H9 (cell line): ENCODE measurements around the gene ENOX1. TPM values are rescaled to one million over a fixed set of nuclear protein-coding genes. Genes with fewer than 3 reads are reported as not detected.

Source experiments
- DNase-seq: peaks from one replicate; pipeline ENCODE4 v3.0.0-alpha.2; 2017
- H2AFZ ChIP-seq: one replicate; pipeline ENCODE4 v1.6.1; 2013; ENCODE audit warnings: mild to moderate bottlenecking, low read length, control low read depth, moderate library complexity
- H2AK5ac ChIP-seq: 2 replicates; pipeline ENCODE4 v1.6.1; 2013; ENCODE audit warnings: low read length, control low read depth, mixed read lengths; ENCODE audit not compliant: insufficient read length
- H2BK120ac ChIP-seq: one replicate; pipeline ENCODE4 v1.6.1; 2013; ENCODE audit warnings: low read depth, mild to moderate bottlenecking, low read length, control low read depth, inconsistent platforms; ENCODE audit not compliant: poor library complexity, severe bottlenecking
- H2BK12ac ChIP-seq: 2 replicates; pipeline ENCODE4 v1.6.1; 2013; ENCODE audit warnings: low read length, control low read depth, mixed read lengths, low read depth; ENCODE audit not compliant: insufficient read length
- H2BK15ac ChIP-seq: 2 replicates; pipeline ENCODE4 v1.6.1; 2013; ENCODE audit warnings: low read depth, low read length, control low read depth
- H2BK20ac ChIP-seq: one replicate; pipeline ENCODE4 v1.6.1; 2013; ENCODE audit warnings: low read depth, mild to moderate bottlenecking, low read length, control low read depth, inconsistent platforms; ENCODE audit not compliant: poor library complexity, severe bottlenecking
- H2BK5ac ChIP-seq: 2 replicates; pipeline ENCODE4 v1.6.1; 2013; ENCODE audit warnings: low read length, control low read depth, mixed read lengths; ENCODE audit not compliant: insufficient read length
- H3K14ac ChIP-seq: 2 replicates; pipeline ENCODE4 v1.6.1; 2013; ENCODE audit warnings: low read length, control low read depth; ENCODE audit not compliant: insufficient read depth
- H3K18ac ChIP-seq: 2 replicates; pipeline ENCODE4 v1.6.1; 2013; ENCODE audit warnings: low read depth, mild to moderate bottlenecking, mixed read lengths, low read length, control low read depth; ENCODE audit not compliant: insufficient read length
- H3K23ac ChIP-seq: 2 replicates; pipeline ENCODE4 v1.6.1; 2013; ENCODE audit warnings: low read length, control low read depth, mixed read lengths, low read depth; ENCODE audit not compliant: insufficient read length
- H3K23me2 ChIP-seq: 2 replicates; pipeline ENCODE4 v1.6.1; 2013; ENCODE audit warnings: low read depth, mild to moderate bottlenecking, mixed read lengths, low read length, control low read depth; ENCODE audit not compliant: insufficient read length, poor library complexity, severe bottlenecking
- H3K27ac ChIP-seq: 2 replicates; pipeline ENCODE4 v1.5.1; 2013; ENCODE audit warnings: low read length, control low read depth, mixed read lengths, low read depth; ENCODE audit not compliant: insufficient read length
- H3K27me3 ChIP-seq: 2 replicates; pipeline ENCODE4 v1.6.1; 2013; ENCODE audit warnings: low read length, control low read depth, inconsistent platforms; ENCODE audit not compliant: insufficient read depth
- H3K4ac ChIP-seq: 2 replicates; pipeline ENCODE4 v1.6.1; 2013; ENCODE audit warnings: low read depth, mild to moderate bottlenecking, control low read depth, inconsistent platforms, low read length, moderate library complexity
- H3K4me1 ChIP-seq: 2 replicates; pipeline ENCODE4 v1.6.1; 2013; ENCODE audit warnings: low read length, control low read depth, inconsistent platforms; ENCODE audit not compliant: insufficient read depth
- H3K4me2 ChIP-seq: 2 replicates; pipeline ENCODE4 v1.6.1; 2013; ENCODE audit warnings: low read length, control low read depth, mixed read lengths; ENCODE audit not compliant: insufficient read length, insufficient read depth
- H3K56ac ChIP-seq: 2 replicates; pipeline ENCODE4 v1.6.1; 2013; ENCODE audit warnings: low read depth, mild to moderate bottlenecking, mixed read lengths, low read length, control low read depth; ENCODE audit not compliant: insufficient read length
- H3K79me1 ChIP-seq: 2 replicates; pipeline ENCODE4 v1.6.1; 2013; ENCODE audit warnings: low read depth, mild to moderate bottlenecking, moderate library complexity, low read length, control low read depth, inconsistent platforms; ENCODE audit not compliant: insufficient read depth, poor library complexity, severe bottlenecking
- H3K79me2 ChIP-seq: 2 replicates; pipeline ENCODE4 v1.6.1; 2013; ENCODE audit warnings: low read length, control low read depth, inconsistent platforms; ENCODE audit not compliant: insufficient read depth
- H3K9ac ChIP-seq: 2 replicates; pipeline ENCODE4 v1.6.1; 2013; ENCODE audit warnings: low read length, control low read depth, mixed read lengths; ENCODE audit not compliant: insufficient read length; ENCODE audit errors: extremely low read depth
- H3K9me3 ChIP-seq: one replicate; pipeline ENCODE4 v1.6.1; 2013; ENCODE audit warnings: low read depth, low read length, inconsistent platforms; ENCODE audit not compliant: control insufficient read depth
- H3T11ph ChIP-seq: one replicate; pipeline ENCODE4 v1.6.1; 2013; ENCODE audit warnings: mild to moderate bottlenecking, low read length, control low read depth, inconsistent platforms
- H4K20me1 ChIP-seq: one replicate; pipeline ENCODE4 v1.6.1; 2013; ENCODE audit not compliant: control insufficient read depth, insufficient read length, insufficient read depth
- H4K5ac ChIP-seq: 2 replicates; pipeline ENCODE4 v1.6.1; 2013; ENCODE audit warnings: low read depth, mild to moderate bottlenecking, mixed read lengths, low read length, control low read depth; ENCODE audit not compliant: insufficient read length
- H4K8ac ChIP-seq: replicated peaks from 2 replicates; pipeline ENCODE4 v1.6.1; 2013; ENCODE audit warnings: low read length, control low read depth, mixed read lengths, low read depth; ENCODE audit not compliant: insufficient read length
- H4K91ac ChIP-seq: 2 replicates; pipeline ENCODE4 v1.6.1; 2013; ENCODE audit warnings: low read depth, mild to moderate bottlenecking, moderate library complexity, mixed read lengths, low read length, control low read depth; ENCODE audit not compliant: insufficient read length
- H3K27ac Mint-ChIP-seq, 3 experiments: 2 replicates in 2 of 3; 3 replicates in 1 of 3; pipeline ENCODE4 v1.8.0; 2020 to 2021; ENCODE audit warnings: mixed read lengths in 3 of 3, mild to moderate bottlenecking in 1 of 3, moderate library complexity in 1 of 3
- H3K27me3 Mint-ChIP-seq: 2 replicates; pipeline ENCODE4 v1.8.0; 2021; ENCODE audit warnings: low read depth, mild to moderate bottlenecking, moderate library complexity, mixed read lengths
- H3K36me3 Mint-ChIP-seq, 3 experiments: 2 replicates in 2 of 3; 3 replicates in 1 of 3; pipeline ENCODE4 v1.8.0; 2020 to 2021; ENCODE audit warnings: low read depth in 3 of 3, mixed read lengths in 3 of 3; ENCODE audit not compliant: insufficient read depth in 1 of 3
- H3K4me1 Mint-ChIP-seq, 2 experiments: 2 replicates each; pipeline ENCODE4 v1.8.0; 2020; ENCODE audit warnings: mixed read lengths in 2 of 2
- H3K4me3 Mint-ChIP-seq, 2 experiments: 2 replicates in 1 of 2; 3 replicates in 1 of 2; pipeline ENCODE4 v1.8.0; 2020 to 2021; ENCODE audit warnings: mild to moderate bottlenecking in 2 of 2, mixed read lengths in 2 of 2, moderate library complexity in 1 of 2
- H3K9me3 Mint-ChIP-seq, 2 experiments: 2 replicates in 1 of 2; 3 replicates in 1 of 2; pipeline ENCODE4 v1.8.0; 2020; ENCODE audit warnings: mild to moderate bottlenecking in 2 of 2, mixed read lengths in 2 of 2, moderate library complexity in 1 of 2
- WGBS: extraction: QIAGEN DNeasy Blood & Tissue Kit; methylation state at CpG from one replicate; pipeline ENCODE4 v1.1.7; 2013; ENCODE audit warnings: missing lambda C conversion rate, low lambda C conversion rate, mixed read lengths; ENCODE audit not compliant: insufficient read length; ENCODE audit errors: extremely low coverage; 5-methylcytosine and 5-hydroxymethylcytosine counted together
- total RNA-seq: library from RNA; stranded (reverse); gene quantifications from 2 replicates; pipeline ENCODE4 v1.2.1, GENCODE V29; 2021
- TF ChIP-seq, protein P1 (sequence below): fragments of 200-600 bp; sonication (generic); conservative IDR thresholded peaks from 3 replicates; pipeline ENCODE4 v1.8.0; 2021; ENCODE audit warnings: antibody characterized with exemption, mild to moderate bottlenecking

Gene ENOX1
- total RNA-seq, 1 experiment from 2014 or later = 0.24 TPM

DNA sequence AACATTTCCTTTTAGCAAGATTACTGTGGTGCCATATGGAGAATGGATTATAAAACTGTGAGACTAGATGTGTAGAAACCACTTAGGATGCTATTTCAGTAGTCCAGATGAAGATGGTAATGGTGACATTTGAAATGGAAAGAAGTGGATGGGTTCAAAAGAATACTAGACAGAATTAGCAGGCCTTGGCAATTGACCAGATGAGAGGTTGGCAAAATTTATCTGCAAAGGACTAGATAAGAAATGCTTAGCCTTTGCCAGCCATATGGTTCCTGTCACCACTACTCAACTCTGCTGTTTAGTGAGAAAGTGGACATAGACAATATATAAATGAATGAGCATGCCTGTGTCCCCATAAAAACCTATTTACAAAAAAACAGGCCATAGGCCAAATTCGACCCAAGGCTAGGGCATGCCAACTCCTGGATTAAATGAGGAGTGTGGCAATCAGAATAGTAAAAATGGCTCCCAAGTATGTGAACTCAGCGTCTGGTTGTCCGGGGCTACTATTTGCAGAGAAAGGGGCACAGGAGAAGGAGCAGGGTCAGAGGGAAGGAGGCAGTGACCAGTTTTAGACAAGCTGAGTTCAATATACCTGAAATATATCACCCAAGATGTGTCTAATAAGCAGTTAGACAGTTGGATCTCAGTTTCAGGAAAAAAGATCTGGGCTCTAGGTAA, 98.4 kb downstream of the ENOX1 start:
- Histone ChIP-seq H2BK15ac (no peak overlapping the region), H4K91ac (no peak overlapping the region), H4K8ac (no peak overlapping the region), H3K9me3 (no peaks in the 10 kb centered on the region), H4K5ac (no peak overlapping the region), H2AFZ (no peak overlapping the region), H2BK12ac (no peak overlapping the region), H3K79me2 (no peaks in the 10 kb centered on the region), H3K27me3 (no peaks in the 10 kb centered on the region), H3K27ac (no peak overlapping the region), H3K4me1 (0 out of 2 replicates have a peak, but pooled peaks cover 4% of the 10 kb centered on the region), H2AK5ac (no peak overlapping the region), H3K18ac (no peak overlapping the region), H3K56ac (no peak overlapping the region), H3K79me1 (no peaks in the 10 kb centered on the region), H3K4me2 (no peak overlapping the region), H2BK120ac (no peak overlapping the region), H3K4ac (no peak overlapping the region), H3K23ac (no peak overlapping the region), H3K23me2 (no peaks in the 10 kb centered on the region), H3T11ph (no peak overlapping the region), H2BK20ac (no peak overlapping the region), H2BK5ac (no peak overlapping the region), H3K14ac (no peak overlapping the region), H3K9ac (no peak overlapping the region), H4K20me1 (no peaks in the 10 kb centered on the region)
- no peak for DNase-seq
- Mint-ChIP-seq H3K36me3 (no peaks in the 10 kb centered on the region), H3K27ac (no peak overlapping the region), H3K27me3 (no peaks in the 10 kb centered on the region; the same call in 1 of the 2 replicates), H3K4me1 (peaks cover 11 to 14% of the 10 kb centered on the region in 2 experiments), H3K4me3 (no peak overlapping the region), H3K9me3 (no peaks in the 10 kb centered on the region)
- TF ChIP-seq, protein P1, sequence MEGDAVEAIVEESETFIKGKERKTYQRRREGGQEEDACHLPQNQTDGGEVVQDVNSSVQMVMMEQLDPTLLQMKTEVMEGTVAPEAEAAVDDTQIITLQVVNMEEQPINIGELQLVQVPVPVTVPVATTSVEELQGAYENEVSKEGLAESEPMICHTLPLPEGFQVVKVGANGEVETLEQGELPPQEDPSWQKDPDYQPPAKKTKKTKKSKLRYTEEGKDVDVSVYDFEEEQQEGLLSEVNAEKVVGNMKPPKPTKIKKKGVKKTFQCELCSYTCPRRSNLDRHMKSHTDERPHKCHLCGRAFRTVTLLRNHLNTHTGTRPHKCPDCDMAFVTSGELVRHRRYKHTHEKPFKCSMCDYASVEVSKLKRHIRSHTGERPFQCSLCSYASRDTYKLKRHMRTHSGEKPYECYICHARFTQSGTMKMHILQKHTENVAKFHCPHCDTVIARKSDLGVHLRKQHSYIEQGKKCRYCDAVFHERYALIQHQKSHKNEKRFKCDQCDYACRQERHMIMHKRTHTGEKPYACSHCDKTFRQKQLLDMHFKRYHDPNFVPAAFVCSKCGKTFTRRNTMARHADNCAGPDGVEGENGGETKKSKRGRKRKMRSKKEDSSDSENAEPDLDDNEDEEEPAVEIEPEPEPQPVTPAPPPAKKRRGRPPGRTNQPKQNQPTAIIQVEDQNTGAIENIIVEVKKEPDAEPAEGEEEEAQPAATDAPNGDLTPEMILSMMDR = no peak
- WGBS = no CpG with 5 or more reads among the region's 3 CpGs
